H1 (cell line): ENCODE results near the gene LRP1. TPM values are rescaled to one million over a fixed set of nuclear protein-coding genes. Genes with fewer than 3 reads are reported as not detected.

Experiments
- CTCF ChIA-PET: fragments of 300-600 bp; sonication (Branson Sonifier 250); formaldehyde crosslinking; loops from one replicate; lab custom pipeline; 2021; ENCODE audit not compliant: partially characterized antibody; lab: Charles Lee
- POLR2A ChIA-PET: fragments of 300-600 bp; sonication (Branson Sonifier 250); formaldehyde crosslinking; loops from one replicate; lab custom pipeline; 2021; ENCODE audit warnings: inconsistent platforms; ENCODE audit not compliant: partially characterized antibody; lab: Charles Lee
- DNase-seq, 2 experiments: peaks; one replicate each; pipeline versions ENCODE4 v3.0.0 to v3.0.0-alpha.2; 2010 to 2022; ENCODE audit warnings: low spot score in 2 of 2, low read depth in 1 of 2, mixed read lengths in 1 of 2
- FAIRE-seq: peaks from 2 replicates; lab custom pipeline; 2011; peaks lifted over from hg19 to GRCh38; lab: Jason Lieb, UNC
- H2AFZ ChIP-seq: 2 replicates; pipeline ENCODE4 v1.8.1; 2012; ENCODE audit warnings: low read length, inconsistent platforms
- H2AK5ac ChIP-seq: 2 replicates; pipeline ENCODE4 v1.6.1; 2013; ENCODE audit warnings: low read depth, low read length
- H2BK120ac ChIP-seq: replicated peaks from 2 replicates; pipeline ENCODE3; 2013; ENCODE audit warnings: low read depth, low read length, inconsistent platforms
- H2BK12ac ChIP-seq: 2 replicates; pipeline ENCODE4 v1.6.1; 2013; ENCODE audit warnings: low read depth, low read length
- H2BK15ac ChIP-seq: 2 replicates; pipeline ENCODE4 v1.6.1; 2013; ENCODE audit warnings: low read length
- H2BK20ac ChIP-seq: 2 replicates; pipeline ENCODE4 v1.6.1; 2013; ENCODE audit warnings: low read length
- H2BK5ac ChIP-seq: 2 replicates; pipeline ENCODE4 v1.6.1; 2013; ENCODE audit warnings: low read depth, low read length
- H3K14ac ChIP-seq: 2 replicates; pipeline ENCODE4 v1.6.1; 2013; ENCODE audit warnings: inconsistent platforms; ENCODE audit not compliant: insufficient read length
- H3K18ac ChIP-seq: 2 replicates; pipeline ENCODE4 v1.6.1; 2013; ENCODE audit warnings: low read length; ENCODE audit errors: extremely low read depth
- H3K23ac ChIP-seq: 2 replicates; pipeline ENCODE4 v1.6.1; 2013; ENCODE audit warnings: inconsistent platforms; ENCODE audit not compliant: insufficient read length
- H3K23me2 ChIP-seq: 2 replicates; pipeline ENCODE4 v1.6.1; 2013; ENCODE audit warnings: low read depth, low read length
- H3K27ac ChIP-seq: 2 replicates; pipeline ENCODE4 v1.6.1; 2011; ENCODE audit warnings: low read depth, low read length, inconsistent platforms
- H3K27me3 ChIP-seq, 4 experiments: replicated peaks in 1 of 4; 1 replicate in 1 of 4; 2 replicates in 3 of 4; pipeline versions ENCODE4 v1.6.1 to v1.8.1; 2011 to 2013; ENCODE audit warnings: low read length in 3 of 4, mild to moderate bottlenecking in 3 of 4, inconsistent platforms in 2 of 4, mixed read lengths in 2 of 4, moderate library complexity in 1 of 4; ENCODE audit not compliant: control insufficient read depth in 3 of 4, insufficient read depth in 3 of 4; ENCODE audit errors: extremely low read depth in 1 of 4
- H3K36me3 ChIP-seq, 4 experiments: 2 replicates each; pipeline versions ENCODE4 v1.6.1 to v1.8.1; 2011 to 2013; ENCODE audit warnings: mild to moderate bottlenecking in 4 of 4, low read length in 3 of 4, moderate library complexity in 2 of 4, control low read depth in 1 of 4, inconsistent platforms in 1 of 4; ENCODE audit not compliant: insufficient read depth in 4 of 4, control insufficient read depth in 2 of 4
- H3K4ac ChIP-seq: replicated peaks from 2 replicates; pipeline ENCODE3; 2013; ENCODE audit warnings: low read length, low read depth, mixed read lengths, inconsistent platforms; ENCODE audit not compliant: insufficient read length
- H3K4me1 ChIP-seq, 4 experiments: replicated peaks in 1 of 4; 1 replicate in 1 of 4; 2 replicates in 3 of 4; pipeline versions ENCODE4 v1.6.1 to v1.8.1; 2011 to 2013; ENCODE audit warnings: low read length in 3 of 4, inconsistent platforms in 2 of 4, mixed read lengths in 1 of 4; ENCODE audit not compliant: insufficient read depth in 4 of 4, control insufficient read depth in 3 of 4
- H3K4me2 ChIP-seq, 2 experiments: 2 replicates each; pipeline versions ENCODE4 v1.6.1 to v1.8.1; 2011 to 2013; ENCODE audit warnings: low read depth in 2 of 2, low read length in 2 of 2, control low read depth in 1 of 2, inconsistent platforms in 1 of 2, mild to moderate bottlenecking in 1 of 2; ENCODE audit not compliant: insufficient read depth in 1 of 2
- H3K4me3 ChIP-seq, 4 experiments: fragments of 200-600, 300-600 bp in 1 of 4; sonication (generic), shearing (Covaris generic), sonication (Bioruptor Twin) in 1 of 4; 2 replicates each; pipeline versions ENCODE4 v1.5.1 to v1.8.1; 2011 to 2016; ENCODE audit warnings: low read length in 4 of 4, low read depth in 3 of 4, control low read depth in 2 of 4, inconsistent platforms in 2 of 4, mild to moderate bottlenecking in 2 of 4, mixed read lengths in 1 of 4, moderate library complexity in 1 of 4; ENCODE audit not compliant: insufficient read depth in 2 of 4; ENCODE audit errors: extremely low read depth in 1 of 4
- H3K56ac ChIP-seq: replicated peaks from 2 replicates; pipeline ENCODE3; 2013; ENCODE audit warnings: low read depth, mild to moderate bottlenecking, mixed read lengths, low read length, inconsistent platforms; ENCODE audit not compliant: insufficient read length
- H3K79me1 ChIP-seq: 2 replicates; pipeline ENCODE4 v1.6.1; 2013; ENCODE audit warnings: low read depth, low read length, control low read depth
- H3K79me2 ChIP-seq, 2 experiments: 2 replicates each; pipeline versions ENCODE4 v1.6.1 to v1.8.1; 2012 to 2013; ENCODE audit warnings: low read length in 2 of 2, mild to moderate bottlenecking in 2 of 2, inconsistent platforms in 1 of 2; ENCODE audit not compliant: insufficient read depth in 2 of 2, control insufficient read depth in 1 of 2
- H3K9ac ChIP-seq, 4 experiments: replicated peaks in 1 of 4; 1 replicate in 1 of 4; 2 replicates in 3 of 4; pipeline versions ENCODE4 v1.6.1 to v1.8.1; 2011 to 2013; ENCODE audit warnings: low read depth in 3 of 4, low read length in 3 of 4, control low read depth in 2 of 4, mild to moderate bottlenecking in 2 of 4, moderate library complexity in 2 of 4, inconsistent platforms in 1 of 4; ENCODE audit errors: extremely low read depth in 1 of 4
- H3K9me3 ChIP-seq, 2 experiments: 2 replicates each; pipeline versions ENCODE4 v1.6.1 to v1.8.1; 2012 to 2013; ENCODE audit warnings: mild to moderate bottlenecking in 2 of 2, moderate library complexity in 2 of 2, control low read depth in 1 of 2, inconsistent platforms in 1 of 2, low read depth in 1 of 2, low read length in 1 of 2, mixed read lengths in 1 of 2; ENCODE audit not compliant: insufficient read depth in 2 of 2
- H4K20me1 ChIP-seq, 2 experiments: replicated peaks in 1 of 2; 2 replicates each; pipeline versions ENCODE3 to v1.8.1; 2011 to 2013; ENCODE audit warnings: inconsistent platforms in 2 of 2, low read length in 2 of 2, mild to moderate bottlenecking in 1 of 2; ENCODE audit not compliant: insufficient read depth in 2 of 2, control insufficient read depth in 1 of 2
- H4K5ac ChIP-seq: 2 replicates; pipeline ENCODE4 v1.6.1; 2013; ENCODE audit warnings: low read length, low read depth, mixed read lengths, inconsistent platforms; ENCODE audit not compliant: insufficient read length
- H4K8ac ChIP-seq: 2 replicates; pipeline ENCODE4 v1.8.0; 2013; ENCODE audit warnings: mild to moderate bottlenecking, moderate library complexity, low read length, inconsistent platforms; ENCODE audit not compliant: insufficient read depth; ENCODE audit errors: extremely low read depth
- H4K91ac ChIP-seq: replicated peaks from 2 replicates; pipeline ENCODE3; 2013; ENCODE audit warnings: low read length, mixed read lengths, inconsistent platforms; ENCODE audit not compliant: insufficient read length
- BRCA1 ChIP-seq: IDR thresholded peaks from 2 replicates; pipeline ENCODE4 v1.6.1; 2012; ENCODE audit warnings: low read depth, low read length, improper control_type of control experiment
- EZH2 ChIP-seq: fragments of 200-600 bp; sonication (generic); IDR thresholded peaks from 2 replicates; pipeline ENCODE4 v1.7.1; 2012; ENCODE audit warnings: low read depth, mild to moderate bottlenecking, moderate library complexity, low read length, inconsistent platforms; ENCODE audit not compliant: severe bottlenecking
- POLR2A ChIP-seq, 2 experiments: IDR thresholded peaks; 1 replicate in 1 of 2; 2 replicates in 1 of 2; pipeline ENCODE4 v1.6.1; 2011; ENCODE audit warnings: low read depth in 2 of 2, low read length in 2 of 2, mild to moderate bottlenecking in 2 of 2; ENCODE audit errors: control extremely low read depth in 1 of 2
- SIRT6 ChIP-seq: IDR thresholded peaks from one replicate; pipeline ENCODE4 v1.7.1; 2012; ENCODE audit warnings: low read length, inconsistent platforms
- SIX5 ChIP-seq: IDR thresholded peaks from 2 replicates; pipeline ENCODE4 v1.6.1; 2011; ENCODE audit warnings: mild to moderate bottlenecking, low read depth, low read length
- WGBS, 2 experiments: shearing (Covaris generic) in 1 of 2; methylation state at CpG; one replicate each; pipeline versions ENCODE4 v1.1.6 to v1.1.7; 2013 to 2015; ENCODE audit warnings: low lambda C conversion rate in 2 of 2, mixed read lengths in 2 of 2, inconsistent platforms in 1 of 2, low coverage in 1 of 2, missing lambda C conversion rate in 1 of 2; ENCODE audit not compliant: insufficient replicate concordance in 2 of 2, insufficient coverage in 1 of 2, insufficient read length in 1 of 2; ENCODE audit errors: extremely low coverage in 1 of 2, missing lambda C conversion rate in 1 of 2; 5-methylcytosine and 5-hydroxymethylcytosine counted together
- polyA plus RNA-seq, 7 experiments: library from polyadenylated mRNA; depleted of rRNA in 3 of 7; stranded (reverse) in 5 of 7; unstranded in 2 of 7; fragments of >200 nt in 5 of 7; fragments of 200-250 nt in 2 of 7; gene quantifications; 1 replicate in 5 of 7; 2 replicates in 1 of 7; 4 replicates in 1 of 7; pipeline versions ENCODE4 v1.2.1 to v1.2.3, GENCODE V29; 2011 to 2013; ENCODE audit warnings: missing spikeins in 2 of 7, mixed read lengths in 2 of 7
- total RNA-seq: library from RNA; stranded (reverse); fragmentation: NEBNext Ultra II Directional; extraction: Animal tissue kit (Norgen Biotek cat#: 25700); gene quantifications from 2 replicates; pipeline ENCODE4 v1.2.1, GENCODE V29; 2021

Gene LRP1
- total and polyA plus RNA-seq, 2 of the 8 experiments (the other 6 are each of a cell fraction or from before 2014, with no cell fraction given), result 35.3 to 92.5 TPM

DNA sequence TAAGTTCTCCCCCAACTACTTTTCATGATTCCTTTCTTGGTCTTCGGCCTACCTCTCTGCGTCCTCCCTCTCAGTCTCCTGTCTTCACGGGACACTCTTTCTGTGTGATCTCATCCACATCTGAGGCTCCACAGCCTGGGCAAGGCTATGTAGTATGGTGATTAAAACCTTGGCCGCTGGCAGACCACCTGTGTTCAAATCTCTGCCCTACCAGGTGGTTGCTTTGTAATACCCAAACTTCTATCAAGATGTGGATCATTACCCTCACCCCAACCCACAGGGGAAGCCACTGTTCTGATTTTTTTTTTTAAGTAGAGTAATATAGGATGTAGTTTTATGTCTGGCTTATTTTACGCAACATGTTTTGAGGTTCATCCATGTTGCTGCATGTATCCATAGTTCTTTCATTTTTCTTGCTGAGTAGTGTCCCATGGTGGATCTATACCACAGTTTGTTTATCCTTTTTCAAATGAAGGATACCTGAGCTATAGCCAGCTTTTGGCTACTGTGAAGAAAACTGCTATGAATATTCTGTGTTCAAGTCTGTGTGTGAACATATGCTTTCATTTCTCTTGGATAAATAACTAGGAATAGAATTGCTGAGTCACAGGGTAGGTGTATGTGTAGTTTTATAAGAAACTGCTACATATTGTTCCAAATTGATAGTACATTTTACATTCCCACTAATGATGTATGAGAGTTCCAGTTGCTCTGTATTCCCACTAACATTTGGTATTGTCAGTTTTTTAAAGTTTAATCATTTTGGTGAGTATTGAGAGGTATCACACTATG is 8.8 kb upstream of the LRP1 start:
- Histone ChIP-seq H3K4me1 (no peaks in the 10 kb centered on the region), H3K36me3 (no peaks in the 10 kb centered on the region), H3K4me2 (no peak overlapping the region), H2AFZ (no peak overlapping the region), H3K79me1 (no peaks in the 10 kb centered on the region), H4K91ac (no peak overlapping the region), H3K23me2 (no peaks in the 10 kb centered on the region), H4K5ac (no peak overlapping the region), H3K23ac (no peak overlapping the region), H3K9ac (no peak overlapping the region), H2BK120ac (no peak overlapping the region), H3K4ac (no peak overlapping the region), H3K4me3 (no peak overlapping the region), H4K20me1 (no peaks in the 10 kb centered on the region), H2AK5ac (no peak overlapping the region), H3K27me3 (peaks cover 0 to 2% (median under 1%) of the 10 kb centered on the region in 4 experiments; a peak in 1 of 7 replicates), H4K8ac (no peak overlapping the region), H3K79me2 (no peaks in the 10 kb centered on the region), H3K18ac (no peak overlapping the region), H3K9me3 (no peaks in the 10 kb centered on the region), H2BK5ac (no peak overlapping the region), H3K27ac (no peak overlapping the region), H2BK20ac (no peak overlapping the region; the same call in 1 of the 2 replicates), H2BK15ac (no peak overlapping the region), H3K56ac (no peak overlapping the region), H3K14ac (no peak overlapping the region), H2BK12ac (no peak overlapping the region)
- no peak for FAIRE-seq
- DNase-seq, result no peak
- 90% methylated on average over 5 of the region's 5 CpGs; no CpG with 5 or more reads in 1 of the 2 experiments for WGBS, 2 experiments
- ChIA-PET POLR2A (interaction anchor here (1.3 kb wide), 1 partner anchor 13 kb away, joined by 3 read pairs; no protein-coding TSS in a partner anchor), CTCF (interaction anchor here (1.0 to 19.8 kb wide), 8 partner anchors 9 to 106 kb away, joined by 3 to 305 read pairs (median 8); partner anchors contain the start of gene STAT6)
- TF ChIP-seq EZH2, result no peak
- TF ChIP-seq BRCA1, result no peak
- no peak for TF ChIP-seq SIRT6
- no peak for TF ChIP-seq POLR2A (IDR thresholded peaks at IDR 0.05; ENCODE audit: control extremely low read depth in 1 of 2, low read depth in 2 of 2, low read length in 2 of 2)
- no peak for TF ChIP-seq SIX5
